ENCODE measurements around the gene SPAG8. TPM values are rescaled to one million over a fixed set of nuclear protein-coding genes. Genes with fewer than 3 reads are reported as not detected.

Gene SPAG8
- total and polyA plus RNA-seq, 2 experiments from 2014 or later = 0.45 TPM

- Mint-ChIP-seq H3K36me3 (ENCODE audit: low read depth) (peaks cover 5% of the 10 kb centered on the region; the same call in 1 of the 3 replicates), H3K4me3 (peak overlapping the region; percentile 65), H3K27me3 (ENCODE audit: insufficient read depth, low read depth, poor library complexity) (peaks cover 14% of the 10 kb centered on the region), H3K27ac (no peak overlapping the region), H3K4me1 (peaks cover 23% of the 10 kb centered on the region), H3K9me3 (no peaks in the 10 kb centered on the region)
- peak; percentile 2 for ATAC-seq
- Histone ChIP-seq H3K9me2 (ENCODE audit: insufficient read depth) (no peaks in the 10 kb centered on the region), H3F3A (replicated peaks; ENCODE audit: low read depth) (0 out of 2 replicates have a peak, but pooled peaks cover 3% of the 10 kb centered on the region), H3K4me2 (peak overlapping the region; percentile 76), H4K20me1 (replicated peaks; ENCODE audit: insufficient read depth) (no peaks in the 10 kb centered on the region; the same call in 1 of the 2 replicates), H3K4me3 (peak overlapping the region; percentile 61), H3K36me3 (ENCODE audit: insufficient read depth) (0 out of 2 replicates have a peak, but pooled peaks cover 3% of the 10 kb centered on the region), H3K4me1 (ENCODE audit: insufficient read depth) (peaks cover 15% of the 10 kb centered on the region), H2AFZ (no peak overlapping the region), H3K27me3 (ENCODE audit: insufficient read depth) (peaks cover 7% of the 10 kb centered on the region; the same call in 1 of the 2 replicates), H3K79me2 (replicated peaks; ENCODE audit: insufficient read depth) (no peaks in the 10 kb centered on the region), H3K27ac (ENCODE audit: low read depth) (no peak overlapping the region)
- DNase-seq (ENCODE audit: low spot score) = no peak
- TF ChIP-seq ZNF462 (CRISPR knock-in tag; IDR thresholded peaks at IDR 0.05) = no peak
These were observed 19.8 kb downstream of the SPAG8 start for GRCh38 chr9:35792024-35792813.

- peaks cover 14% of the 10 kb centered on the region for H3K27me3 Mint-ChIP-seq (ENCODE audit: insufficient read depth, low read depth, poor library complexity)
- H2AFZ ChIP-seq = peak within 1 kb of the TSS; percentile 92
- H3K27me3 ChIP-seq (ENCODE audit: insufficient read depth) = peaks cover 7% of the 10 kb centered on the region; the same call in 1 of the 2 replicates
- no peak for TF ChIP-seq JUNB (IDR thresholded peaks at IDR 0.05; ENCODE audit: unreplicated experiment)
- no peak for TF ChIP-seq ZNF331 (CRISPR knock-in tag; IDR thresholded peaks at IDR 0.05; ENCODE audit: low read depth)
- no peak for TF ChIP-seq CTCF (conservative IDR thresholded peaks at IDR 0.05; ENCODE audit: low read depth in 2 of 2)
- TF ChIP-seq ZNF114 (CRISPR knock-in tag; IDR thresholded peaks at IDR 0.05) = no peak
- TF ChIP-seq STAT1 (IDR thresholded peaks at IDR 0.05; ENCODE audit: unreplicated experiment) = no peak
- TF ChIP-seq EZH2 (IDR thresholded peaks at IDR 0.05; ENCODE audit: low read depth, unreplicated experiment) = no peak
These were observed 20.7 kb downstream of the SPAG8 start, which contains the start of gene NPR2 for GRCh38 chr9:35791297-35791921. Gene NPR2, plus strand, starts transcription at chr9:35791591. Its CDS starts 818 bp downstream, at chr9:35792409.

More at GRCh38 chr9:35791297-35791921, 20.7 kb downstream of the SPAG8 start, which contains the start of gene NPR2:
- Histone ChIP-seq H3K27ac (ENCODE audit: low read depth) (no peak within 1 kb of the TSS), H4K20me1 (replicated peaks; ENCODE audit: insufficient read depth) (no peaks in the 10 kb centered on the region; the same call in 1 of the 2 replicates), H3K36me3 (ENCODE audit: insufficient read depth) (0 out of 2 replicates have a peak, but pooled peaks cover 3% of the 10 kb centered on the region), H3K79me2 (replicated peaks; ENCODE audit: insufficient read depth) (no peaks in the 10 kb centered on the region), H3K4me3 (peak within 1 kb of the TSS; percentile 64), H3K9me2 (ENCODE audit: insufficient read depth) (no peaks in the 10 kb centered on the region), H3F3A (replicated peaks; ENCODE audit: low read depth) (no peaks in the 10 kb centered on the region), H3K4me2 (peak within 1 kb of the TSS; percentile 91), H3K4me1 (ENCODE audit: insufficient read depth) (peaks cover 10% of the 10 kb centered on the region)
- peaks cover 10% of the 10 kb centered on the region for H3K36me3 Mint-ChIP-seq (ENCODE audit: low read depth)
- peaks cover 21% of the 10 kb centered on the region for H3K4me1 Mint-ChIP-seq
- no peaks in the 10 kb centered on the region; the same call in 2 of the 3 replicates for H3K9me3 Mint-ChIP-seq
- H3K4me3 Mint-ChIP-seq = peak within 1 kb of the TSS; percentile 80
- DNase-seq (ENCODE audit: low spot score) (peak; percentile 58), ATAC-seq (peak; percentile 62)
- no peak within 1 kb of the TSS for H3K27ac Mint-ChIP-seq

All from GM23338 (cell line).